ENCODE data around the gene TMEM54.

Gene TMEM54

DNA sequence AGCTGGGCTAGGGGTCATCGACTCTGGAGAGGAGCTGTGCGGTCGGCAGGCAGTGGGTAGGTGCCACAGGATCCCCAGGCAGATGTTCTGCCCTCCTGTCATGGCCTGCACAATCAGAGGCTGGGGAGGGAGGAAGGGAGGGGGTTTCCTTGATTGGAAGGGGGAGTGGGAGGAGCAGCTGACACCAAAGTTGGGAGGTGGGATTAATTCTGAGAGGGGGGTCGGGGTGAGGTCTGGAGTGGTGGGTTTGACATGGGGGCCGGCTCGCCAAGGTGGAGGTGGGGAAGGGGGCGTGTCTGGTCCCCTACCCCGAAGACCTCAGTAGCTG lies 15.5 kb downstream of the TMEM54 start:
- no peak for DNase-seq (ENCODE audit: low read depth)
- TF ChIP-seq, protein P1, sequence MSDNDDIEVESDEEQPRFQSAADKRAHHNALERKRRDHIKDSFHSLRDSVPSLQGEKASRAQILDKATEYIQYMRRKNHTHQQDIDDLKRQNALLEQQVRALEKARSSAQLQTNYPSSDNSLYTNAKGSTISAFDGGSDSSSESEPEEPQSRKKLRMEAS (IDR thresholded peaks at IDR 0.05; ENCODE audit: low read depth, low read length) = no peak
- TF ChIP-seq, protein P2, sequence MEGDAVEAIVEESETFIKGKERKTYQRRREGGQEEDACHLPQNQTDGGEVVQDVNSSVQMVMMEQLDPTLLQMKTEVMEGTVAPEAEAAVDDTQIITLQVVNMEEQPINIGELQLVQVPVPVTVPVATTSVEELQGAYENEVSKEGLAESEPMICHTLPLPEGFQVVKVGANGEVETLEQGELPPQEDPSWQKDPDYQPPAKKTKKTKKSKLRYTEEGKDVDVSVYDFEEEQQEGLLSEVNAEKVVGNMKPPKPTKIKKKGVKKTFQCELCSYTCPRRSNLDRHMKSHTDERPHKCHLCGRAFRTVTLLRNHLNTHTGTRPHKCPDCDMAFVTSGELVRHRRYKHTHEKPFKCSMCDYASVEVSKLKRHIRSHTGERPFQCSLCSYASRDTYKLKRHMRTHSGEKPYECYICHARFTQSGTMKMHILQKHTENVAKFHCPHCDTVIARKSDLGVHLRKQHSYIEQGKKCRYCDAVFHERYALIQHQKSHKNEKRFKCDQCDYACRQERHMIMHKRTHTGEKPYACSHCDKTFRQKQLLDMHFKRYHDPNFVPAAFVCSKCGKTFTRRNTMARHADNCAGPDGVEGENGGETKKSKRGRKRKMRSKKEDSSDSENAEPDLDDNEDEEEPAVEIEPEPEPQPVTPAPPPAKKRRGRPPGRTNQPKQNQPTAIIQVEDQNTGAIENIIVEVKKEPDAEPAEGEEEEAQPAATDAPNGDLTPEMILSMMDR (IDR thresholded peaks at IDR 0.05; ENCODE audit: low read depth, low read length) = no peak
- TF ChIP-seq MYC (IDR thresholded peaks at IDR 0.05; ENCODE audit: low read depth, low read length) = no peak
- no peak for TF ChIP-seq POLR2A (IDR thresholded peaks at IDR 0.05; ENCODE audit: extremely low read depth, insufficient read length)
- H3K4me3 ChIP-seq (ENCODE audit: low read depth, low read length) = no peak overlapping the region

DNA sequence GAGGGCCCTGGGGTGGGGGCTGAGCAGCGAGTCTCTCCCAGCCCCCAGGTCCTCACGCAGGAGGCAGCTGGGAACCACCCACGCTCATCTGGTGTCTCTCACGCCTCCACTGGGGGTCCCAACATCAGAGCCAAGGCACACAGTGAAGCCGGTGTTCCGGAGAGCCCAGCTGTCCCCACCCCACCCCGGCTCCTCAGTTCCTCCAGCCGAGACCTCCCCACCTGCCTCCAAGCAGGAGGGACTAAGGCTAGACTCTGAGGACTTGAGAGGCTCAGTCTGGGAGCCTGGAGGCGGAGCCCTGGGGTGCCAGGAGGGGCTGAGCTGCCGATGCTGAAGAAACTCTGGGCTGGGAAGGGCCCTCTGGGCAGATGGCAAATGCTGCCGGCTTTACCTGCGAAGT lies 16.5 kb downstream of the TMEM54 start:
- H3K4me3 ChIP-seq (ENCODE audit: low read depth, low read length) = no peak overlapping the region
- TF ChIP-seq, protein P2 (IDR thresholded peaks at IDR 0.05; ENCODE audit: low read depth, low read length) = no peak
- no peak for TF ChIP-seq POLR2A (IDR thresholded peaks at IDR 0.05; ENCODE audit: extremely low read depth, insufficient read length)
- DNase-seq (ENCODE audit: low read depth) = no peak

- DNase-seq (ENCODE audit: low read depth) = no peak
- TF ChIP-seq, protein P2 (IDR thresholded peaks at IDR 0.05; ENCODE audit: low read depth, low read length) = no peak
- TF ChIP-seq, protein P1 (IDR thresholded peaks at IDR 0.05; ENCODE audit: low read depth, low read length) = no peak
- TF ChIP-seq MYC (IDR thresholded peaks at IDR 0.05; ENCODE audit: low read depth, low read length) (no peak), POLR2A (IDR thresholded peaks at IDR 0.05; ENCODE audit: extremely low read depth, insufficient read length) (no peak)
- no peak overlapping the region for H3K4me3 ChIP-seq (ENCODE audit: low read depth, low read length)
Observed at GRCh38 chr1:32884032-32884372, 17.2 kb downstream of the TMEM54 start.

- H3K4me3 ChIP-seq (ENCODE audit: low read depth, low read length) = no peak overlapping the region
- no peak for DNase-seq (ENCODE audit: low read depth)
- TF ChIP-seq POLR2A (IDR thresholded peaks at IDR 0.05; ENCODE audit: extremely low read depth, insufficient read length) (no peak), MYC (IDR thresholded peaks at IDR 0.05; ENCODE audit: low read depth, low read length) (no peak)
- TF ChIP-seq, protein P1 (IDR thresholded peaks at IDR 0.05; ENCODE audit: low read depth, low read length) = no peak
- TF ChIP-seq, protein P2 (IDR thresholded peaks at IDR 0.05; ENCODE audit: low read depth, low read length) = no peak
Observed at GRCh38 chr1:32883338-32884031, 17.7 kb downstream of the TMEM54 start.

DNA sequence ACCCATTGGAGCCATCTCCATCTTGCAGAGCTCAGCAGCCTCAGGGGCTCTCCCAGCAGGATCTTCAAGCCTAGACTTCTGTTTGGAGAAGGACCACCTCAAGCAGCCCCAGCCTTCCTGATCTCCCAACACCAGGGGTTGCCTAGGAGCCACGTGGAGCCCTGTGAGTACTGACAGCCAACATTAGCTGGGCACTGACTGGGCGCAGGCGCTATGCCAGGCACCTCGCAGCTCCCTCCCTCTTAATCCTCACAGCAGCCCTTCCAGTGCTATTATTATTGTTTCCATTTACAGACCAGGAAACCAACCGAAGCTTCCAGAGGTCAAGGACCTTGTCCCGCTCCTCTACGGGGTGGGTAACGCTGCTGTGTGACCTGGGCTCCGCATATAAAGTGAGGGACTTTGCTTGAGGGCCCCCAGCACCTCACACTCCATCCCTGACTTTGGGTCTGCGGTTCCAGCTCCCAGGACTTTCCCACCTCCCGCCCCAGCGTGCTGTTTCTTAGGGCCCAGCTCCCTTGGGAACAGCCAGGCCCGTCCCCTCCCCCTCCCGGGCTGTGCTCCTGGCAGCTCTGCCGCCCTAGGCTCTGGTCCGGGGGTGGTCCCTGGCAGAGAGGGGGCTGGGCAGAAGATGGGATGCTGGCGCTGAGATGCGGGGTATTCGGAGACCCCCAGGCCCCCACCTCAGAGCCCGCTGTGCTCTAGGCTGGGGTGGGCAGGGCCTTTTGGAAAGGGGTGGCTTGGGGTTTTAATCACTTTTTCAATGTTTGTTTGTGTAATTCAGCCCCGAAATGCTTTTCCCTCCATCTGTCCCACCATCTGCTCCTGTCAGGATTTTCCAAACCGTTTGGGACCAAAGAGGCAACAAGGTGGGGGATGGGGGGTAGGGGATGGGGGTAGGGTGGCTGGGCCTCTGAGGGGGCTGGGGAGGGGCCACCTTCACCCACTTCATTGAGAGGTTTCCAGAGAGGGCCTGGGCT lies 19.0 kb downstream of the TMEM54 start:
- no peak for DNase-seq (ENCODE audit: low read depth)
- TF ChIP-seq, protein P1 (IDR thresholded peaks at IDR 0.05; ENCODE audit: low read depth, low read length) = no peak
- TF ChIP-seq MYC (IDR thresholded peaks at IDR 0.05; ENCODE audit: low read depth, low read length) (no peak), POLR2A (IDR thresholded peaks at IDR 0.05; ENCODE audit: extremely low read depth, insufficient read length) (no peak)
- TF ChIP-seq, protein P2 (IDR thresholded peaks at IDR 0.05; ENCODE audit: low read depth, low read length) = no peak
- no peak overlapping the region for H3K4me3 ChIP-seq (ENCODE audit: low read depth, low read length)

Measured in NB4 (cell line).